Adipocyte (in vitro differentiated cells): Measurements from ENCODE around the gene GORAB.

Source experiments
- DNase-seq: peaks from one replicate; pipeline ENCODE4 v3.0.0-alpha.2; 2015; ENCODE audit warnings: low read depth
- H3K27me3 ChIP-seq: replicated peaks from 2 replicates; pipeline ENCODE4 v1.7.0; 2013; ENCODE audit warnings: mild to moderate bottlenecking, low read length, moderate library complexity; ENCODE audit not compliant: control insufficient read depth, insufficient read depth
- H3K36me3 ChIP-seq: 2 replicates; pipeline ENCODE4 v1.7.0; 2013; ENCODE audit warnings: low read length, mild to moderate bottlenecking, moderate library complexity; ENCODE audit not compliant: control insufficient read depth, insufficient read depth, severe bottlenecking
- H3K4me1 ChIP-seq: 2 replicates; pipeline ENCODE4 v1.7.0; 2013; ENCODE audit warnings: mild to moderate bottlenecking, low read length, moderate library complexity; ENCODE audit not compliant: control insufficient read depth, insufficient read depth
- H3K4me3 ChIP-seq: 2 replicates; pipeline ENCODE4 v1.7.0; 2013; ENCODE audit warnings: mild to moderate bottlenecking, low read length, moderate library complexity
- H3K9ac ChIP-seq: 2 replicates; pipeline ENCODE4 v1.7.0; 2013; ENCODE audit warnings: mild to moderate bottlenecking, low read length, moderate library complexity
- H3K9me3 ChIP-seq: 2 replicates; pipeline ENCODE4 v1.7.0; 2013; ENCODE audit warnings: mild to moderate bottlenecking, low read length, moderate library complexity; ENCODE audit not compliant: control insufficient read depth

Gene GORAB

DNA sequence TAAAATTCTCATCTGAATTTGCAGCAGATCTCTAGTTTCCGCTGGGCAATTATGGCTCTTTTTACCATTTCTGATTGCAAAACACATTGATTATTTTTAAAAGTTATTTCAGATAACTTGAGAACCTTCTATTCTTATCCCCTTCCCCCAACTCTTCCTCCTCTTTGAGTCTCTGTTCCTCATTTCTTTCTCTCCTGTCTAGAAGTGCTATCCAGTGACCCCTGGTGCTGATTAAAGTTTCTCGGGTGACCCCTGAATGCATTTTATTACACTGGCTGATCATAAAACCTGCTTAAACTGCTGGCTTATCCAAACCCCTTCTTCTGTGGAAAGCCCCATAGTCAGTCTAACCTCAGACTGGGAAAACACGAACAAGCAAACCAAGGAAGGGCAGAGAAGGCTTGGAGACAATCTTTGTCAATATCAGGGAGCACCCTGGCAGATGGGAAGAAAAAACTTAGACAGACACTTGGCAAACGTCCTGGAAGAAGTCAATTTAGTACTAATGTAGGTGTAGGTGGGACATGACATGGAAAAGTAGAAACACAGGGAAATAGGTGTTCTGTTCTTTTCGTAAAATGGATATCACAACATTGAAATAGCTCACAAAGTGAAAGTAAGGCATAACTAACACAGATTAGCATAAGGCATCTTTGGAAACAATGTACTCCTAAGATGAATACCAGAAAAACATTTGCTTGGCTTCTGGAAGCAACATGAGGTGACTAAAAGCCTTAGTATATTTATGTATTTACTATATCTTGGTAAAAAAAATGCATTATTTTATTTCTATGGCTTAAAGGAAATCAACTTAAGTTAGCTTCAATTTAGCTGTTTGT is 61.4 kb downstream of the GORAB start:
- peaks cover 17% of the 10 kb centered on the region for H3K9me3 ChIP-seq
- DNase-seq, result peak; percentile 57
- peaks cover 48% of the 10 kb centered on the region for H3K4me1 ChIP-seq
- H3K36me3 ChIP-seq, result no peaks in the 10 kb centered on the region
- H3K4me3 ChIP-seq, result peak overlapping the region; percentile 77
- no peaks in the 10 kb centered on the region for H3K27me3 ChIP-seq
- peak overlapping the region; percentile 84 for H3K9ac ChIP-seq

DNA sequence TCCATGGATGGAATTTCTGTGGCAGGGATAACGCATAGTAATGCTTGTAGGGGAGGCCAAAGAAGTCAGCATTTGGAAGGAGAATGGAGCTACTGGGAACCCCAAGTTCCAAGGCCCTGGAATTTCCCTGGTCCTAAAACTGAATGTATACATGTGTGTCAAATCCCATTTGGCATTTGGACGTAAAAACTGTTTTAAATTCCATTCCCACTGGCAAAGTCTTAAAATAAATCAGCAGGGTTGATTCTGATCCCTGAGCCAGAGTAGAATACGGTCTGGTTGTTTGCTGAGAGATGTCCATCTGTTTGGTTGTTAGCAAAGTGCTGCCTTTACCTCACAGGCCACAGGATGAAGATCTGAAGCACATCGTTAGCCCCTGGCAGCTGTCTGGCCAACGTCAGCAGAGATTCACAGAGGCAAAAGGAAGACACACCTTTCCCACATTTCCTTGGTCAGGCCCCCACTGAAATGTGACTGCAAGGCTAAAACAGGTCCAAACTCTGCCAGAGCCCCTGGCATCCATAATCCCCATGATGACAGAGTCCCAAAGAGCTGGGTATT is 62.2 kb downstream of the GORAB start:
- H3K9me3 ChIP-seq, result peaks cover 17% of the 10 kb centered on the region
- no peaks in the 10 kb centered on the region for H3K27me3 ChIP-seq
- H3K4me1 ChIP-seq, result peaks cover 42% of the 10 kb centered on the region
- H3K9ac ChIP-seq, result peak overlapping the region; percentile 84
- DNase-seq, result no peak
- H3K4me3 ChIP-seq, result peak overlapping the region; percentile 77
- H3K36me3 ChIP-seq, result no peaks in the 10 kb centered on the region

- no peak for DNase-seq
- peaks cover 27% of the 10 kb centered on the region for H3K4me1 ChIP-seq
- H3K27me3 ChIP-seq, result no peaks in the 10 kb centered on the region
- peaks cover 19% of the 10 kb centered on the region for H3K9me3 ChIP-seq
- H3K4me3 ChIP-seq, result no peak overlapping the region
- no peak overlapping the region for H3K9ac ChIP-seq
- no peaks in the 10 kb centered on the region for H3K36me3 ChIP-seq
Measured at GRCh38 chr1:170596701-170597100, 64.7 kb downstream of the GORAB start.

DNA sequence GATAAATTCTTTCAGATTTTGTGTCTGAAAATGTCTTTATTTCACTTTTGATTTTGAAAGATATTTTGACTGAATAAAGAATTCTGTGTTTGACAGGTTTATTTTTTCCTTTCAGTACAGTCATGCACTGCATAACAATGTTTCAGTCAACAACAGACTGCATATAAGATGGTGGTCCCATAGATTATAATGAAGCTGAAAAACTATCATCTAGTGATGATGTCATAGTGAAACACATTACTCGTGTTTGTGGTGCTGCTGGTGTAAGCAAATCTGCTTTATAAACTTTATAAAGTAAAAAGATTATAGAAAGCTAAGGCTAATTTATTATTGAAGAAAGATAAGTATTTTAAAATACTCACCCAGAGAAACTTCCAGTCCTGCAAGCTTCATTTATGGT is 66.7 kb downstream of the GORAB start:
- Histone ChIP-seq H3K9ac (no peak overlapping the region), H3K36me3 (no peaks in the 10 kb centered on the region)
- DNase-seq, result no peak

GRCh38 chr1:170599033-170599432 is 67.1 kb downstream of the GORAB start:
- Histone ChIP-seq H3K4me3 (no peak overlapping the region), H3K9me3 (peaks cover 26% of the 10 kb centered on the region), H3K4me1 (peaks cover 5% of the 10 kb centered on the region), H3K9ac (no peak overlapping the region), H3K36me3 (no peaks in the 10 kb centered on the region), H3K27me3 (no peaks in the 10 kb centered on the region)
- no peak for DNase-seq

More for the DNA sequence above, 66.7 kb downstream of the GORAB start:
- Histone ChIP-seq H3K9me3 (peaks cover 26% of the 10 kb centered on the region), H3K4me3 (no peak overlapping the region), H3K4me1 (peaks cover 9% of the 10 kb centered on the region), H3K27me3 (no peaks in the 10 kb centered on the region)

DNA sequence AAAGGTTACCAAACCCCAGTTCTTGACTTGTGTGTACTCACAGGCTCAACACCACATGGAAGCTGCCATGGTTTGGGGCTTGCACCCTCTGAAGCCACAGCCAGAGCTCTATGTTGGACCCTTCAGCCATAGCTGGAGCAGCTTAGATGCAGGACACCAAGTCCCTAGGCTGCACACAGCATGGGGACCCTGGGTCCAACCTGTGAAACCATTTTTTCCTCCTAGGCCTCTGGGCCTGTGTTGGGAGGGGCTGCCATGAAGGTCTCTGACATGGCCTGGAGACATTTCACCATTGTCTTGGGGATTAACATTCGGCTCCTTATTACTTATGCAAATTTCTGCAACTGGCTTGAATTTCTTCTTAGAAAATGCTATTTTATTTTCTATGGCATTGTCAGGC is 69.9 kb downstream of the GORAB start:
- Histone ChIP-seq H3K9ac (no peak overlapping the region), H3K36me3 (no peaks in the 10 kb centered on the region), H3K4me3 (no peak overlapping the region), H3K4me1 (no peaks in the 10 kb centered on the region), H3K9me3 (peaks cover 15% of the 10 kb centered on the region), H3K27me3 (no peaks in the 10 kb centered on the region)
- no peak for DNase-seq
